Retinal pigment epithelial cell (primary cell): ENCODE measurements around the gene ALMS1.
"Not testable (repeated sequence)": the region's sequence is repeated elsewhere in the genome, so short reads cannot be mapped to it uniquely, and the experiment has no call there.

Experiments used
- DNase-seq: peaks from one replicate; pipeline ENCODE4 v3.0.0-alpha.2; 2010; ENCODE audit warnings: low read depth
- H3K4me3 ChIP-seq: 2 replicates; pipeline ENCODE4 v1.5.1; 2011; ENCODE audit warnings: mild to moderate bottlenecking, low read length, control low read depth, moderate library complexity
- CTCF ChIP-seq: conservative IDR thresholded peaks from 2 replicates; pipeline ENCODE4 v1.5.1; 2011; ENCODE audit warnings: low read depth, low read length, control low read depth, inconsistent platforms

The ALMS1 gene

DNA sequence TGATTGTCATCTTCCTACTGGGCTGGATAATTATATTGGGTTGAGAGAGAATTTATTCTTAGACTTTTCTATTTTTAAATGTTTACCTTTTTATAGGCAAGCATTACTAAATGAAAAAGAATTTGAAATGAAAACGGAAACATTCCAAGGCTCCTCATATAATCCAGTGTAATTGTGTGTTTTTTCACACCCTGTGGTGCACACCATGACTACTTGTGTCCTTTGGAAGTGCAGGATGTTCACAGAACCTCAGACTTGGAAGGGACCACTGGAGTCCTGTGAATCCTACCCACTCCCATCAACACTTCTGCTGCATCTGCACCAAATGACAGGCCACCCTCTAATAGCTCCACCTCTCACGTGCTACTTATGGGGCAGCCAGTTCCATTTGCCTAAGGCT, 208.6 kb downstream of the ALMS1 start:
- TF ChIP-seq CTCF = no peak
- H3K4me3 ChIP-seq = no peak overlapping the region
- DNase-seq = no peak

DNA sequence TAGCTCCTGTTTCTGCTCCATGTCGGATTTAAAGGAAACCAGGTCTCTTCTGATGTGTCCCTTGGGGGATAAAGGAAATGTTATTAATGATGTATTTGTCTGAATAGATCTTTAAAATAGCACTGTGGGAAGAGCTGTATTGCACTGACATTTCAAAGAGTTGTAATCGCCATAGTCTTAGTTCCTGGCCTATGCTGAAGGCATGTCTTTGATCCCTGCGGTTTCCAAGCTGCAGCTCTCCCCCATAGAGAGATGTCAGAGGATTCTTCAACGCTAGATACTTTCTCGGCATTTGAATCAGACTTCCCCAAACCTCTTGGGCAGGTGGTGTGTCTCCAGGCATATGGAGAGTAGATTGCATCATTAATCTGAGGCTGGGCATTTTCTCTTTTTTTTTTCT, 216.1 kb downstream of the ALMS1 start:
- TF ChIP-seq CTCF = no peak
- no peak overlapping the region for H3K4me3 ChIP-seq
- no peak for DNase-seq

DNA sequence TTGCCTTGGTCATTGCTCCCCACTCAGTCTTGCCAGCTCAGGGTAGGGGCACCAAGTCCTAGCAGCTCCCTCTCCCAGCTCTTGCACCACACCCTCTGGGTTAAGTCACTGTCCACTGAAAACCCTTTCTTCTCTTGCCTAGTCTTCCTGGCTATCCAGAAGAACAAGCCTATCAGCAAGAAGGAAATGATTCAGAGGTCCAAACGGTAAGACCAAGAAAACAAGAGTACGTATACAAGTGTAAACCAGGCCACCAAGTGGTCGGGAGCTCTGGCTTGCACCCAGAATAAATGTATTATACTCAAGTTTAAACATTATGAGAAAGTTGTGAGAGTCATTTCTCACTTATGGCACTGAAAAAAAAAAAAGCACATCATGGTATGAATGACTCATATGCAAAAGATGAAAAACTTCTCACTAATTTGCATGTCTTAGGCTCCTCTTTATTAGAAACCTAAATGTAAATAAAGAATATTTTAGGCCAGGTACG, 217.5 kb downstream of the ALMS1 start:
- H3K4me3 ChIP-seq, DNase-seq: not testable (repeated sequence)

DNA sequence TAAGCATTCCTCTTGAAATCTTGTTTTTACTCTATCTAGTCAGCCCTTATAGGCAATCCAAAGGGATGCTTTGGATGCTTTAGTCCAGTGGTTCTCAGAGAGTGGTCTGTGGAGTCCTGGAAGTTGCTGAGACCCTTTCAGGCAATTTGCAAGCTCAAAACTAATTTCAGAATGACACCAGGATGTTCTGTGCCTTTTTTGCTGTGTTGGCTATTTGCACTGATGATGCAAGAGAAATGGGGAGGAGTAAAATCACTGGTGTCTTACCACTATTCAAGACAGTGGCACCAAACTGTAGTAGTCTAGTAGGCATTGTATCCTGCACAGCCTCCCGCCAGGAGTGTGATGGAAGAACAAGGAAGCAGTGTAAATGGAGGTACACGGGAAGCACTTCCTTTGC, 219.0 kb downstream of the ALMS1 start:
- H3K4me3 ChIP-seq, DNase-seq: not testable (repeated sequence)

DNA sequence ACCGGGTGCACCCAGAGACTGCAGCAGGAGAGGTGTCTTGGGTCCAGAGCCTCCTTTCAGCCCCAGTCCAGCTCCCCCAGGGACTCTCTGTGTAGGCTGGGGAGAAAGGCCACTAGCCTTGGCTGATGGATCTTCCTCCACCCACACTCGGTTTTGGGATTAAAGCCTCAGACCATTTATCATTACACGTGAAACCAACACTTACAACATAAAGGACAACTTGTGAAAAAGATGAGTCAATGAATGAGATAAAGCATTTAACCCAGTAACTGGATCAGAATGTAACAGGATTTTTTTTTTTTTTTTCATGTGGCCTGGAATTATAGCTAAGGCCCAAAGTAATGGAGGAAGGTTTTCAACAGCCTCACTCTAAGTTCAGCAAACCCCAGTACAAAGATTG, 224.5 kb downstream of the ALMS1 start:
- no peak overlapping the region for H3K4me3 ChIP-seq
- TF ChIP-seq CTCF = no peak
- no peak for DNase-seq

GRCh38 chr2:73611193-73611592, 225.6 kb downstream of the ALMS1 start:
- no peak for DNase-seq
- H3K4me3 ChIP-seq = no peak overlapping the region
- no peak for TF ChIP-seq CTCF

GRCh38 chr2:73611867-73612266, 226.2 kb downstream of the ALMS1 start:
- no peak for DNase-seq
- no peak overlapping the region for H3K4me3 ChIP-seq
- no peak for TF ChIP-seq CTCF

DNA sequence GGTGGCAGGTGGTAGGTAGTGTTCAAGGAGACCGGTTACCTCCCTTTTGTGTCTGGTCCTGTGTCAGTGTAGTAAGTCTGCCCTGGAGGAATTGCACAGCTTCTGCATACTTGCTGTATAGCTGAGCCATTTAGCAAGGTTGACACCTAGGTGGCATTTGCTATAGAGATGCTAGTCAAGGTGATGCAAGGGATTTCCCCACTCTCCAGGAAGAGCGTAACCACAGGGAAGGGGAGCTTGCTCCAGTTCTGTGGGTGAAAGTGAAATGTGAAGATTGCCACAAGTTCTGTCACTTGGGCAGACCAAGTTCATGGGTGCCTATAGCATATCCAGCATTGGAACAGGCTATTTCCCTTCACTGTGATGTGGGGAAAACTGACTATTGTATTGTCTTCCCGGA, 228.5 kb downstream of the ALMS1 start:
- TF ChIP-seq CTCF = no peak
- no peak overlapping the region for H3K4me3 ChIP-seq
- DNase-seq = no peak
